Fibroblast of villous mesenchyme (primary cell): Measurements from ENCODE around the gene AK8. TPM values are rescaled to one million over a fixed set of nuclear protein-coding genes. Genes with fewer than 3 reads are reported as not detected.

Experiments used
- DNase-seq: peaks from one replicate; pipeline ENCODE4 v3.0.0-alpha.2; 2010; ENCODE audit warnings: low read depth
- H3K4me3 ChIP-seq: 2 replicates; pipeline ENCODE4 v1.5.1; 2011; ENCODE audit warnings: low read depth, mild to moderate bottlenecking, low read length
- total RNA-seq: library from RNA; depleted of rRNA; stranded (reverse); fragments of >200 nt; gene quantifications from 2 replicates; pipeline ENCODE4 v1.2.3, GENCODE V29; 2012
- TF ChIP-seq, protein P1 (sequence below): IDR thresholded peaks from 2 replicates; pipeline ENCODE4 v1.5.1; 2012; ENCODE audit warnings: low read depth, mild to moderate bottlenecking, low read length; ENCODE audit not compliant: insufficient read depth

AK8 gene, protein sequence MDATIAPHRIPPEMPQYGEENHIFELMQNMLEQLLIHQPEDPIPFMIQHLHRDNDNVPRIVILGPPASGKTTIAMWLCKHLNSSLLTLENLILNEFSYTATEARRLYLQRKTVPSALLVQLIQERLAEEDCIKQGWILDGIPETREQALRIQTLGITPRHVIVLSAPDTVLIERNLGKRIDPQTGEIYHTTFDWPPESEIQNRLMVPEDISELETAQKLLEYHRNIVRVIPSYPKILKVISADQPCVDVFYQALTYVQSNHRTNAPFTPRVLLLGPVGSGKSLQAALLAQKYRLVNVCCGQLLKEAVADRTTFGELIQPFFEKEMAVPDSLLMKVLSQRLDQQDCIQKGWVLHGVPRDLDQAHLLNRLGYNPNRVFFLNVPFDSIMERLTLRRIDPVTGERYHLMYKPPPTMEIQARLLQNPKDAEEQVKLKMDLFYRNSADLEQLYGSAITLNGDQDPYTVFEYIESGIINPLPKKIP
- total RNA-seq, result 0.32 TPM in 1 of 2 replicates, not detected in the other

DNA sequence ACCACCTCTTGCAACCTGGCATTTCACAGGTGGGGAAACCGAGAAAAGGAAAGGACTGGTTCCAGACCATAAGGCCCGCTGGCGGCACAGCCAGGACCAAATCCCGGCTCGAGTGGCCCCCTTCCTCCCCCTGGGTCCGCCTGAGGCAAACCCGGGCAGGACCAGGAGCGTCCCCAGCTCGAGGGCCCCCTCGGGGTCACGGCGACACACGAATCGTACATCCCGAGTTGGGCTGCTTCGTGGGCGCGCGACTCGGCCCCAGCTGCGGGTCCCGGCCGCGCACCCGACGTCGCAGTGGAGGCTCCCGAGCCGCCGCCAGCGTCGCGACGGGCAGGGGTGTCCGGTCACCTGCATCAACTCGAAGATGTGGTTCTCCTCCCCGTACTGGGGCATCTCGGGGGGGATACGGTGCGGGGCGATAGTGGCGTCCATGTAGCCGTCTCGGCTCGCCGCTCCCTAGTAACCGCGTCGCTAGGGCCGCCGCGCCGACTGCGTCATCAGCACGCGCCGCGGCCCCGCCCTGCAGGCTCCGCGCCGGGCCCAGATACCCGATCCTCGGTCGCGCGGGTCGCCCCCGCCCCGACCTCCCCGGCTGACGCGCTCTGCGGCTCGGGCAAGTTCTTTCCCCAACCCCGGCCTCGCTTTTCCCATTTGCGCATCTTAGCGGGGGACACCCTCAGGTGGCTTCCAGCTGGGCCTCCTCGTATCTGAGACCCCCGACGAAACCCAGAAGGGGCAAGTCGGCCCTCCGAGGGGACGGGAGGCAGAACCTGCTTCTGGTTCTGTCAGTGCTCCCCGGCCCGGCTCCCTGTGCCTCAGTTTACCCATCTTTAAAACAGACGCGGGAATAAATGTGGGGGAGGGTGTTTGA lies at the start of gene AK8:
TSS of gene AK8 (minus strand) at position 461 of the 871 bp plus-strand sequence. CDS start at position 432, 29 bp downstream.
- peak; percentile 71 for DNase-seq
- TF ChIP-seq, protein P1, sequence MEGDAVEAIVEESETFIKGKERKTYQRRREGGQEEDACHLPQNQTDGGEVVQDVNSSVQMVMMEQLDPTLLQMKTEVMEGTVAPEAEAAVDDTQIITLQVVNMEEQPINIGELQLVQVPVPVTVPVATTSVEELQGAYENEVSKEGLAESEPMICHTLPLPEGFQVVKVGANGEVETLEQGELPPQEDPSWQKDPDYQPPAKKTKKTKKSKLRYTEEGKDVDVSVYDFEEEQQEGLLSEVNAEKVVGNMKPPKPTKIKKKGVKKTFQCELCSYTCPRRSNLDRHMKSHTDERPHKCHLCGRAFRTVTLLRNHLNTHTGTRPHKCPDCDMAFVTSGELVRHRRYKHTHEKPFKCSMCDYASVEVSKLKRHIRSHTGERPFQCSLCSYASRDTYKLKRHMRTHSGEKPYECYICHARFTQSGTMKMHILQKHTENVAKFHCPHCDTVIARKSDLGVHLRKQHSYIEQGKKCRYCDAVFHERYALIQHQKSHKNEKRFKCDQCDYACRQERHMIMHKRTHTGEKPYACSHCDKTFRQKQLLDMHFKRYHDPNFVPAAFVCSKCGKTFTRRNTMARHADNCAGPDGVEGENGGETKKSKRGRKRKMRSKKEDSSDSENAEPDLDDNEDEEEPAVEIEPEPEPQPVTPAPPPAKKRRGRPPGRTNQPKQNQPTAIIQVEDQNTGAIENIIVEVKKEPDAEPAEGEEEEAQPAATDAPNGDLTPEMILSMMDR, result no peak
- H3K4me3 ChIP-seq, result peak within 1 kb of the TSS; percentile 99

GRCh38 chr9:132927704-132928103 lies 49.6 kb upstream of the AK8 start:
- TF ChIP-seq, protein P1, result no peak
- DNase-seq, result no peak
- no peak overlapping the region for H3K4me3 ChIP-seq

DNA sequence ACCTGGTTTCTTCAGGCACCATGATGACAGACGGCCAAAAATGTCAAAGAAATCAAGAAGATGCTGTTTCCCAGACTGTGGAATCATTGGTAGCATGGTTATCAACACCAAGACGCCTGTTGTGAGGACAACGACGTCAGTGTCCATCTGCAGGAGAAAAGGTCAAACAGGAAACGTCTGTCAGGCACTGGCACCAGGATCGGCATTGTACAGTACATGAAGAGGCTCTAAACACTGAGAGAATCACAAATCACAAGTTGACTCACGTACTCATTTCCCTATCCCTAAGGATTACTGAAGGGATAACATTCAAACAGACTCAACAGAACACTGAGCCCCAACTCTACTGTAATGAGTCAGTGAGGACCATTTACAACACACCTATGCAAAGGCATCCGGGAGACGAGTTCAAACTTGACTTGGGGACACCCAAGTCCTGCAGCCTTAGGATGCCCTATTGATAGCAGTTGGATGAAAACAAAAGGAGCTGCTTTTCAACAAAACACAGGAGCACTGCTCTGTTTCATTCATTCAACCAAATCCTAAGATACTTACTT lies 45.3 kb upstream of the AK8 start:
- DNase-seq, result peak; percentile 66
- TF ChIP-seq, protein P1, result no peak
- H3K4me3 ChIP-seq, result no peak overlapping the region

- DNase-seq, result peak; percentile 2
- TF ChIP-seq, protein P1, result no peak
Observed at GRCh38 chr9:132919614-132920268, 41.7 kb upstream of the AK8 start.

GRCh38 chr9:132914924-132915323 lies 36.8 kb upstream of the AK8 start:
- TF ChIP-seq, protein P1, result no peak
- no peak for DNase-seq
- no peak overlapping the region for H3K4me3 ChIP-seq

More at GRCh38 chr9:132919614-132920268, 41.7 kb upstream of the AK8 start:
- H3K4me3 ChIP-seq, result no peak overlapping the region

DNA sequence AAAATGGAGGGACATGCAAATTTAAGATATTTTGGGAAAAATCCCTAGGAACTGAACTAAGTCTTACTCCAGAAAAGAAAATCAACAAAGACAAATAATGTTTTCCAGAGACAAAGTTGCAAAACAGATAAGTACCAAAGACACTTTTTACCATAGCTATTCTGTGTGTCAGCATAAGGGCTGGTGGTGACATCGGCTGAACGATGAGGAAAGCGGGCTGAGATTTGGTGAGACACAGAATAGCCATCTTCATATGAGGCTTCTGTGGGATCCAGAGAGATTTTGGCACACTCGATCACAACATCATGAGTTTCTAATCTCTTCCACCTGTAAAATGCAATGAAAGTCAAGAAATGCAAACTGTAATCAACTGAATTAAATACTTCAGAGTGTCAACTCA lies 34.0 kb upstream of the AK8 start:
- TF ChIP-seq, protein P1, result no peak
- H3K4me3 ChIP-seq, result no peak overlapping the region
- no peak for DNase-seq
